SK-N-SH (cell line): ENCODE measurements around the gene ESYT1. TPM values are rescaled to one million over a fixed set of nuclear protein-coding genes. Genes with fewer than 3 reads are reported as not detected.
A peak's percentile ranks its signal among the peaks of the same experiment; 100 is the strongest.

Experiments
- CTCF ChIA-PET: fragments of 300-600, 350-600 bp; formaldehyde crosslinking; extraction: SDS; loops from one replicate; lab custom pipeline; 2021; lab: Yijun Ruan, JAX
- POLR2A ChIA-PET: fragments of 350-600 bp; sonication (Branson Sonifier 250); formaldehyde crosslinking; extraction: SDS; loops from one replicate; lab custom pipeline; 2020; ENCODE audit warnings: antibody characterized with exemption, inconsistent platforms; lab: Yijun Ruan, JAX
- DNase-seq: peaks from one replicate; pipeline ENCODE4 v3.0.0; 2012
- H2AFZ ChIP-seq: fragments of 200-600 bp; sonication (generic); 2 replicates; pipeline ENCODE4 v1.8.1; 2016; ENCODE audit warnings: antibody characterized with exemption, mild to moderate bottlenecking, low read depth
- H3F3A ChIP-seq: fragments of 200-600 bp; sonication (generic); replicated peaks from 2 replicates; pipeline ENCODE3; 2016; ENCODE audit warnings: antibody characterized with exemption, mild to moderate bottlenecking; ENCODE audit not compliant: insufficient read depth
- H3K27ac ChIP-seq, 2 experiments: fragments of 200-500 bp in 1 of 2; fragments of 200-600 bp in 1 of 2; sonication (Bioruptor generic) in 1 of 2; sonication (generic), shearing (Covaris generic) in 1 of 2; 2 replicates each; pipeline versions ENCODE4 v1.5.1 to v1.6.1; 2014 to 2016; ENCODE audit warnings: low read depth in 2 of 2, inconsistent platforms in 1 of 2, low read length in 1 of 2, mild to moderate bottlenecking in 1 of 2, mixed read lengths in 1 of 2
- H3K27me3 ChIP-seq: fragments of 200-600 bp; sonication (generic), shearing (Covaris generic); 2 replicates; pipeline ENCODE4 v1.6.1; 2016; ENCODE audit warnings: mixed run types; ENCODE audit not compliant: insufficient read depth
- H3K36me3 ChIP-seq, 2 experiments: fragments of 200-500 bp in 1 of 2; fragments of 200-600 bp in 1 of 2; sonication (Bioruptor generic) in 1 of 2; sonication (generic) in 1 of 2; replicated peaks in 1 of 2; 2 replicates each; pipeline versions ENCODE3 to v1.5.1; 2014 to 2016; ENCODE audit warnings: low read length in 1 of 2, mild to moderate bottlenecking in 1 of 2; ENCODE audit not compliant: insufficient read depth in 2 of 2, control insufficient read depth in 1 of 2
- H3K4me1 ChIP-seq, 2 experiments: fragments of 200-500 bp in 1 of 2; fragments of 200-600 bp in 1 of 2; sonication (Bioruptor generic) in 1 of 2; sonication (generic), shearing (Covaris generic) in 1 of 2; 2 replicates each; pipeline versions ENCODE4 v1.5.1 to v1.6.1; 2014 to 2016; ENCODE audit warnings: low read depth in 1 of 2, low read length in 1 of 2, mixed run types in 1 of 2; ENCODE audit not compliant: insufficient read depth in 2 of 2, control insufficient read depth in 1 of 2
- H3K4me2 ChIP-seq: fragments of 200-600 bp; sonication (generic), shearing (Covaris generic); 2 replicates; pipeline ENCODE4 v1.6.1; 2017; ENCODE audit warnings: mixed run types
- H3K4me3 ChIP-seq, 2 experiments: fragments of 200-500 bp in 1 of 2; fragments of 200-600 bp in 1 of 2; sonication (Bioruptor generic) in 1 of 2; sonication (generic), shearing (Covaris generic) in 1 of 2; 2 replicates each; pipeline versions ENCODE4 v1.5.1 to v1.8.1; 2014 to 2016; ENCODE audit warnings: low read depth in 2 of 2, inconsistent platforms in 1 of 2, low read length in 1 of 2, mild to moderate bottlenecking in 1 of 2, mixed read lengths in 1 of 2, moderate library complexity in 1 of 2
- H3K79me2 ChIP-seq: fragments of 200-600 bp; sonication (generic); 2 replicates; pipeline ENCODE4 v1.8.1; 2017; ENCODE audit warnings: mild to moderate bottlenecking; ENCODE audit not compliant: insufficient read depth
- H3K9ac ChIP-seq: fragments of 200-600 bp; sonication (generic); 2 replicates; pipeline ENCODE4 v1.6.1; 2017; ENCODE audit warnings: mixed run types
- H3K9me2 ChIP-seq: fragments of 200-600 bp; sonication (generic); 2 replicates; pipeline ENCODE4 v1.6.1; 2017; ENCODE audit warnings: mixed run types
- H3K9me3 ChIP-seq: fragments of 200-600 bp; sonication (generic); 2 replicates; pipeline ENCODE4 v1.6.1; 2017; ENCODE audit warnings: mixed run types, mild to moderate bottlenecking, moderate library complexity
- H4K20me1 ChIP-seq: fragments of 200-600 bp; sonication (generic); 2 replicates; pipeline ENCODE4 v1.6.1; 2017; ENCODE audit warnings: mild to moderate bottlenecking, mixed run types; ENCODE audit not compliant: insufficient read depth
- CHD2 ChIP-seq: fragments of 150-350 bp; IDR thresholded peaks from 2 replicates; pipeline ENCODE4 v1.6.1; 2018; ENCODE audit warnings: low read length; ENCODE audit not compliant: partially characterized antibody
- EZH2phosphoT487 ChIP-seq: fragments of 200-600 bp; sonication (generic); IDR thresholded peaks from 2 replicates; pipeline ENCODE4 v1.6.1; 2017; ENCODE audit warnings: low read depth, mixed run types, mild to moderate bottlenecking, antibody characterized with exemption, moderate library complexity, borderline replicate concordance
- FOSL2 ChIP-seq: IDR thresholded peaks from 2 replicates; pipeline ENCODE4 v1.4.0; 2012; ENCODE audit warnings: low read depth, mild to moderate bottlenecking, moderate library complexity, borderline replicate concordance
- FOXJ3 ChIP-seq: sonication (generic); formaldehyde crosslinking; IDR thresholded peaks from 2 replicates; pipeline ENCODE4 v1.5.1; 2020; ENCODE audit warnings: mild to moderate bottlenecking, missing genetic modification reagents
- IRF3 ChIP-seq: fragments of 150-350 bp; IDR thresholded peaks from 2 replicates; pipeline ENCODE4 v1.6.1; 2016; ENCODE audit warnings: mild to moderate bottlenecking, low read depth, low read length
- JUND ChIP-seq: IDR thresholded peaks from 2 replicates; pipeline ENCODE4 v1.4.0; 2012
- MAX ChIP-seq: IDR thresholded peaks from 2 replicates; pipeline ENCODE4 v1.4.0; 2012; ENCODE audit warnings: low read depth
- NRF1 ChIP-seq: IDR thresholded peaks from 2 replicates; pipeline ENCODE4 v1.6.1; 2012; ENCODE audit warnings: low read depth, mild to moderate bottlenecking, low read length
- POLR2AphosphoS5 ChIP-seq: IDR thresholded peaks from 2 replicates; pipeline ENCODE4 v1.6.1; 2012; ENCODE audit warnings: low read depth, low read length
- RCOR1 ChIP-seq: fragments of 150-350 bp; IDR thresholded peaks from 2 replicates; pipeline ENCODE4 v1.6.1; 2017; ENCODE audit warnings: antibody characterized with exemption, low read length
- RFX5 ChIP-seq: IDR thresholded peaks from 2 replicates; pipeline ENCODE4 v1.6.1; 2012; ENCODE audit warnings: mild to moderate bottlenecking, improper control_type of control experiment, low read length
- SMC3 ChIP-seq: IDR thresholded peaks from 2 replicates; pipeline ENCODE4 v1.6.1; 2012; ENCODE audit warnings: low read depth, low read length, improper control_type of control experiment
- TAF1 ChIP-seq: IDR thresholded peaks from 2 replicates; pipeline ENCODE4 v1.6.1; 2012; ENCODE audit warnings: low read depth, mild to moderate bottlenecking, low read length, moderate library complexity, borderline replicate concordance
- TEAD4 ChIP-seq: IDR thresholded peaks from 2 replicates; pipeline ENCODE4 v1.4.0; 2012; ENCODE audit warnings: mild to moderate bottlenecking, borderline replicate concordance; ENCODE audit not compliant: insufficient read depth
- USF2 ChIP-seq: fragments of 150-350 bp; IDR thresholded peaks from 2 replicates; pipeline ENCODE4 v1.6.1; 2017; ENCODE audit warnings: antibody characterized with exemption, low read length, low read depth, borderline replicate concordance
- YY1 ChIP-seq: IDR thresholded peaks from 2 replicates; pipeline ENCODE4 v1.4.0; 2012; ENCODE audit warnings: low read depth, mild to moderate bottlenecking
- WGBS: methylation state at CpG from one replicate; pipeline ENCODE4 v1.1.6; 2017; ENCODE audit warnings: low lambda C conversion rate; 5-methylcytosine and 5-hydroxymethylcytosine counted together
- polyA plus RNA-seq, 3 experiments: library from polyadenylated mRNA; depleted of rRNA; stranded (reverse); fragments of >200 nt; gene quantifications; 2 replicates each; pipeline ENCODE4 v1.2.3, GENCODE V29; 2012

Gene ESYT1
- polyA plus RNA-seq, 1 of the 3 experiments (the other 2 are of a cell fraction): 132 TPM

GRCh38 chr12:56120158-56120846, 7.8 kb upstream of the ESYT1 start:
- POLR2A ChIA-PET: interaction anchor here (1.0 to 1.5 kb wide), 4 partner anchors 8 to 70 kb away, joined by 3 to 5 read pairs (median 4); partner anchors contain the start of gene ESYT1
- no peaks in the 10 kb centered on the region for H3K27me3 ChIP-seq
- DNase-seq: no peak

DNA sequence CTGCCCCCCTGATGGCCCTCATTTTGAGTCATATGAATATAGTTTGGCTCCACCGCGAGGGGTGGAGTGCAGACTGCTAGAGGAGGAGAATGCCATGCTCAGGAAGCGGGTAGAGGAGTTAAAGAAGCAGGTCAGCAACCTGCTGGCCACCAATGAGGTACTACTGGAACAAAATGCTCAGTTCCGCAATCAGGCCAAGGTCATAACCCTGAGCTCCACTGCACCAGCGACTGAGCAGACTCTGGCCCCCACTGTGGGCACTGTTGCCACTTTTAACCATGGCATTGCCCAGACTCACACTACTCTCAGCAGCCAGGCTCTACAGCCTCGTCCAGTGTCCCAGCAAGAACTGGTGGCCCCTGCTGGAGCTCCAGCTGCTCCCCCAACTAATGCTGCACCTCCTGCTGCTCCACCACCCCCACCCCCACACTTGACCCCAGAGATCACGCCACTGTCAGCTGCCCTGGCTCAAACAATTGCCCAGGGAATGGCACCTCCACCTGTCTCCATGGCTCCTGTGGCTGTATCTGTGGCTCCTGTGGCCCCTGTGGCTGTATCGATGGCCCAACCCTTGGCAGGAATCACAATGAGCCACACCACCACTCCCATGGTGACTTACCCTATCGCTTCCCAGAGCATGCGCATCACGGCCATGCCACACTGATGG, 6.7 kb upstream of the ESYT1 start:
- no peak for TF ChIP-seq FOXJ3 (CRISPR knock-in tag)
- TF ChIP-seq FOSL2: no peak
- TF ChIP-seq MAX: no peak
- no peak for TF ChIP-seq JUND
- no peak for TF ChIP-seq RFX5
- no peak for TF ChIP-seq IRF3
- TF ChIP-seq EZH2phosphoT487: no peak
- TF ChIP-seq YY1: no peak
- TF ChIP-seq RCOR1: no peak
- TF ChIP-seq CHD2: no peak
- TF ChIP-seq SMC3: no peak
- no peak for TF ChIP-seq TAF1
- TF ChIP-seq POLR2AphosphoS5: no peak
- TF ChIP-seq NRF1: no peak

More at GRCh38 chr12:56120158-56120846, 7.8 kb upstream of the ESYT1 start:
- Histone ChIP-seq H3K36me3 (peaks cover 11 to 25% of the 10 kb centered on the region in 2 experiments), H4K20me1 (peaks cover 3% of the 10 kb centered on the region; the same call in 1 of the 2 replicates), H3K79me2 (peaks cover 62% of the 10 kb centered on the region), H3K27ac (peak overlapping the region in 1 of 2 experiments; percentile 42; a peak in 1 of 4 replicates), H3K9me3 (no peaks in the 10 kb centered on the region), H3K4me2 (0 out of 2 replicates have a peak overlapping the region, but pooled peaks have one; percentile 93), H2AFZ (no peak overlapping the region), H3F3A (peaks cover 31% of the 10 kb centered on the region), H3K9me2 (no peaks in the 10 kb centered on the region), H3K9ac (no peak overlapping the region), H3K4me1 (peaks cover 16 to 19% of the 10 kb centered on the region in 2 experiments; a peak in 3 of 4 replicates), H3K4me3 (no peak overlapping the region)
- WGBS: 96% methylated on average over 17 of the region's 17 CpGs
- TF ChIP-seq USF2 (no peak), TEAD4 (no peak), FOSL2 (peak; percentile 21; the same call in 1 of the 2 replicates), FOXJ3 (CRISPR knock-in tag) (no peak)
- CTCF ChIA-PET: interaction anchor here (0.6 to 16.0 kb wide), 18 partner anchors 8 to 138 kb away, joined by 3 to 272 read pairs (median 5); partner anchors contain the start of genes ANKRD52, ESYT1, MYL6 and MYL6B

More for the DNA sequence above, 6.7 kb upstream of the ESYT1 start:
- Histone ChIP-seq H3K4me3 (no peak overlapping the region), H3K79me2 (peaks cover 65% of the 10 kb centered on the region), H3K9ac (no peak overlapping the region), H3K4me2 (no peak overlapping the region), H3K27me3 (no peaks in the 10 kb centered on the region), H4K20me1 (peaks cover 3% of the 10 kb centered on the region; the same call in 1 of the 2 replicates), H3K4me1 (peaks cover 13 to 19% of the 10 kb centered on the region in 2 experiments), H3K36me3 (peaks cover 14 to 25% of the 10 kb centered on the region in 2 experiments), H3K27ac (no peak overlapping the region), H3F3A (peaks cover 39% of the 10 kb centered on the region), H3K9me2 (no peaks in the 10 kb centered on the region), H2AFZ (no peak overlapping the region), H3K9me3 (no peaks in the 10 kb centered on the region)
- DNase-seq: no peak
- 97% methylated on average over 10 of the region's 11 CpGs for WGBS
- ChIA-PET POLR2A (interaction anchor here (0.6 kb wide), 1 partner anchor 26 kb away, joined by 3 read pairs; no protein-coding TSS in a partner anchor), CTCF (interaction anchor here (0.6 to 16.0 kb wide), 4 partner anchors 30 to 1012 kb away, joined by 3 to 272 read pairs (median 3); partner anchors contain the start of gene SMARCC2)
